ENCODE data around the gene PRKAR1B.

DNA sequence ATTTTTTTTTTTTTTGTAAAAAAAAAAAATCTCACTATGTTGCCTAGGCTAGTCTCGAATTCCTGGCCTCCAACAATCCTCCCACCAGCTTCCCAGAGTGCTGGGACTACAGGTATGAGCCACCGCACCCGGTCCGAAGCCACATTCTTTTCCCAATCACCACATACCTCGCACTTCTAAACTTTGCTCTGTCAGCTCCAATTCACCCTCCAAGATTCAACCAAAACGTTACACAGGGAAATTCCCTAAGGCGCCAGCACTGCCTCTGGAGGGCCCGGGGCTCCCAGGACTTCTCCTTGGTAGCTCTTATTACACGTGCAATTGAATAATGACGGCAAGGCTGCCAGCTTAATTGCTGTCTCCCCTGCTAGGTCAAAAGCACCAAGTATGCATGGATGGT, 10.9 kb downstream of the PRKAR1B start:
- no peak for TF ChIP-seq TCF12 (IDR thresholded peaks at IDR 0.05; ENCODE audit: low read depth)
- no peak for TF ChIP-seq EP300 (IDR thresholded peaks at IDR 0.05; ENCODE audit: borderline replicate concordance)
